Endothelial cell (in vitro differentiated cells): ENCODE measurements around the gene DTD1. TPM values are rescaled to one million over a fixed set of nuclear protein-coding genes. Genes with fewer than 3 reads are reported as not detected.

ENCODE experiments used
- DNase-seq: peaks from one replicate; pipeline ENCODE4 v3.0.0; 2021; ENCODE audit warnings: low spot score
- H3K27ac Mint-ChIP-seq: one replicate; pipeline ENCODE4 v1.8.0; 2021; ENCODE audit warnings: mixed read lengths, inconsistent platforms; ENCODE audit not compliant: unreplicated experiment
- H3K27me3 Mint-ChIP-seq: one replicate; pipeline ENCODE4 v1.8.0; 2021; ENCODE audit warnings: mild to moderate bottlenecking, moderate library complexity, mixed read lengths, inconsistent platforms; ENCODE audit not compliant: unreplicated experiment
- H3K36me3 Mint-ChIP-seq: one replicate; pipeline ENCODE4 v1.8.0; 2021; ENCODE audit warnings: mild to moderate bottlenecking, low read depth, mixed read lengths, inconsistent platforms; ENCODE audit not compliant: unreplicated experiment
- H3K4me1 Mint-ChIP-seq: one replicate; pipeline ENCODE4 v1.8.0; 2021; ENCODE audit warnings: mild to moderate bottlenecking, mixed read lengths, inconsistent platforms; ENCODE audit not compliant: unreplicated experiment
- H3K4me3 Mint-ChIP-seq: one replicate; pipeline ENCODE4 v1.8.0; 2021; ENCODE audit warnings: mild to moderate bottlenecking, mixed read lengths, inconsistent platforms; ENCODE audit not compliant: unreplicated experiment
- H3K9me3 Mint-ChIP-seq: one replicate; pipeline ENCODE4 v1.8.0; 2021; ENCODE audit warnings: mixed read lengths, inconsistent platforms; ENCODE audit not compliant: unreplicated experiment
- CTCF ChIP-seq: fragments of 200-600 bp; sonication (generic); IDR thresholded peaks from one replicate; pipeline ENCODE4 v1.5.0; 2021; ENCODE audit warnings: antibody characterized with exemption; ENCODE audit not compliant: unreplicated experiment
- total RNA-seq: library from RNA; stranded (reverse); fragmentation: NEBNext Ultra II Directional; extraction: Animal tissue kit (Norgen Biotek cat#: 25700); gene quantifications from one replicate; pipeline ENCODE4 v1.2.1, GENCODE V29; 2021; ENCODE audit not compliant: unreplicated experiment

The DTD1 gene
- total RNA-seq, 1 donor from 2014 or later: 31.0 TPM

- Mint-ChIP-seq H3K9me3 (no peaks in the 10 kb centered on the region), H3K27ac (no peak overlapping the region), H3K36me3 (no peaks in the 10 kb centered on the region), H3K27me3 (no peaks in the 10 kb centered on the region), H3K4me3 (no peak overlapping the region), H3K4me1 (peaks cover 16% of the 10 kb centered on the region)
- TF ChIP-seq CTCF: no peak
- no peak for DNase-seq
Measured at GRCh38 chr20:18729231-18729825, 141.5 kb downstream of the DTD1 start.

GRCh38 chr20:18731940-18732339 is 144.1 kb downstream of the DTD1 start:
- no peak for DNase-seq
- no peaks in the 10 kb centered on the region for H3K27me3 Mint-ChIP-seq
- no peak for TF ChIP-seq CTCF
- peaks cover 11% of the 10 kb centered on the region for H3K4me1 Mint-ChIP-seq
- no peaks in the 10 kb centered on the region for H3K36me3 Mint-ChIP-seq
- no peak overlapping the region for H3K27ac Mint-ChIP-seq
- no peak overlapping the region for H3K4me3 Mint-ChIP-seq
- no peaks in the 10 kb centered on the region for H3K9me3 Mint-ChIP-seq

- Mint-ChIP-seq H3K36me3 (no peaks in the 10 kb centered on the region), H3K27ac (no peak overlapping the region), H3K27me3 (no peaks in the 10 kb centered on the region), H3K4me3 (no peak overlapping the region), H3K9me3 (no peaks in the 10 kb centered on the region), H3K4me1 (no peaks in the 10 kb centered on the region)
- no peak for TF ChIP-seq CTCF
- DNase-seq: no peak
Measured at GRCh38 chr20:18734525-18735189, 146.8 kb downstream of the DTD1 start.

GRCh38 chr20:18737140-18737539 is 149.3 kb downstream of the DTD1 start:
- no peaks in the 10 kb centered on the region for H3K36me3 Mint-ChIP-seq
- no peak overlapping the region for H3K4me3 Mint-ChIP-seq
- no peaks in the 10 kb centered on the region for H3K4me1 Mint-ChIP-seq
- H3K27ac Mint-ChIP-seq: no peak overlapping the region
- H3K9me3 Mint-ChIP-seq: no peaks in the 10 kb centered on the region
- DNase-seq: no peak
- no peak for TF ChIP-seq CTCF
- H3K27me3 Mint-ChIP-seq: no peaks in the 10 kb centered on the region

GRCh38 chr20:18738055-18738454 is 150.2 kb downstream of the DTD1 start:
- H3K9me3 Mint-ChIP-seq: no peaks in the 10 kb centered on the region
- H3K27me3 Mint-ChIP-seq: no peaks in the 10 kb centered on the region
- DNase-seq: no peak
- no peak overlapping the region for H3K4me3 Mint-ChIP-seq
- no peak for TF ChIP-seq CTCF
- no peak overlapping the region for H3K27ac Mint-ChIP-seq
- H3K36me3 Mint-ChIP-seq: no peaks in the 10 kb centered on the region
- no peaks in the 10 kb centered on the region for H3K4me1 Mint-ChIP-seq
